H1 (cell line): ENCODE measurements around the gene TNF. TPM values are rescaled to one million over a fixed set of nuclear protein-coding genes. Genes with fewer than 3 reads are reported as not detected.

Experiments
- BACH1 ChIP-seq: IDR thresholded peaks from 2 replicates; pipeline ENCODE4 v1.6.1; 2012; ENCODE audit warnings: low read length, improper control_type of control experiment
- CTBP2 ChIP-seq: IDR thresholded peaks from 2 replicates; pipeline ENCODE4 v1.7.0; 2011; ENCODE audit warnings: borderline replicate concordance, mild to moderate bottlenecking, moderate library complexity, mixed read lengths, low read length; ENCODE audit not compliant: insufficient read depth, insufficient read length
- CTCF ChIP-seq, 3 experiments: IDR thresholded peaks; 1 replicate in 2 of 3; 2 replicates in 1 of 3; pipeline versions ENCODE4 v1.5.1 to v1.6.1; 2011; ENCODE audit warnings: low read length in 3 of 3, mild to moderate bottlenecking in 3 of 3, inconsistent platforms in 2 of 3, low read depth in 1 of 3, moderate library complexity in 1 of 3; ENCODE audit not compliant: insufficient read depth in 1 of 3; ENCODE audit errors: control extremely low read depth in 1 of 3
- GABPA ChIP-seq: IDR thresholded peaks from 2 replicates; pipeline ENCODE4 v1.6.1; 2011; ENCODE audit warnings: mild to moderate bottlenecking, low read length, moderate library complexity, borderline replicate concordance; ENCODE audit not compliant: insufficient read depth
- USF2 ChIP-seq: IDR thresholded peaks from 2 replicates; pipeline ENCODE4 v1.6.1; 2011; ENCODE audit warnings: low read length, improper control_type of control experiment
- polyA plus RNA-seq, 7 experiments: library from polyadenylated mRNA; depleted of rRNA in 3 of 7; stranded (reverse) in 5 of 7; unstranded in 2 of 7; fragments of >200 nt in 5 of 7; fragments of 200-250 nt in 2 of 7; gene quantifications; 1 replicate in 5 of 7; 2 replicates in 1 of 7; 4 replicates in 1 of 7; pipeline versions ENCODE4 v1.2.1 to v1.2.3, GENCODE V29; 2011 to 2013; ENCODE audit warnings: missing spikeins in 2 of 7, mixed read lengths in 2 of 7
- total RNA-seq: library from RNA; stranded (reverse); fragmentation: NEBNext Ultra II Directional; extraction: Animal tissue kit (Norgen Biotek cat#: 25700); gene quantifications from 2 replicates; pipeline ENCODE4 v1.2.1, GENCODE V29; 2021

Gene TNF
- total and polyA plus RNA-seq, 2 of the 8 experiments (the other 6 are each of a cell fraction or from before 2014, with no cell fraction given): not detected

GRCh38 chr6:31609519-31610406 is 34.4 kb downstream of the TNF start (continued):
- TF ChIP-seq USF2 (no peak), CTBP2 (no peak), GABPA (no peak), CTCF (IDR thresholded peaks at IDR 0.05; ENCODE audit: control extremely low read depth in 1 of 3, insufficient read depth in 1 of 3, low read depth in 1 of 3, low read length in 3 of 3) (no peak), BACH1 (no peak)
